Measurements from ENCODE around the gene UGT1A7.
"Not testable (repeated sequence)": the region's sequence is repeated elsewhere in the genome, so short reads cannot be mapped to it uniquely, and the experiment has no call there.

The UGT1A7 gene

DNA sequence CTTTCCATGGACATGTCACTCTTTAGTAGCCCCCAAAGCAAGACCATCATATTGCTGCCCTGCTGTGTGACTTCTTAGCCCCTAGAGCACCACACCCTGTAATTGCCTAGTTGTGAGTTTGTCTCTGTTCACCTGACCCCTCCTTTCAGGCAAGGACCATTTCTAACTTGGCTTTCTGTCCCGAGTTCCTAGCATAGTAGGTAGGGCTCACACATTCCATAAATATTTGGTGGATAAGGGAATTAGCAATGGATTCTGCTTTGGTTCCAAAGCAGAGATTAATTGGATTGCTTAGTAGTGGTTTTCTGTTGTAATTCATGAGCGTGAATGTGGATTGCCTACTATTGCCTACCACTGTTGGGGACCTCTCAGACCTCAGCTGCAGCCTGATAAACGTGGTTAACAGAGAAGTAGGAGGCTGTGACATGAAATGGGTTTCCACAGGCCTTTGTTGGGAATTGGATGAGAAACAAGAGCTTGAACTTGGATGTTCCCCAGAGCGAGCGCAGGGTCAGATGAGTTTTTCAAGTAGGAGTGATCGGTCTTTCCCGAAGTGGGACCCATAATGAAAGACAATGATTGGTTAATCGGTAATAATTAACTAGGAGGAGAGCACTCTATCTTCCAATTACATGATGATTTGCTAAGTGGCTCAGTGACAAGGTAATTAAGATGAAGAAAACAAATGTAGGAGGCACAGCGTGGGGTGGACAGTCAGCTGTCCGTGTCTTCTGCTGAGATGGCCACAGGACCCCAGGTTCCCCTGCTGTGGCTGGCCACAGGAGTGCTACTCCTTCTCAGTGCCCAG is 65.0 kb downstream of the UGT1A7 start:
- Histone ChIP-seq H2AFZ (ENCODE audit: low read length) (no peak overlapping the region), H3K27me3 (ENCODE audit: insufficient read depth, low read length) (no peaks in the 10 kb centered on the region), H3K4me1 (ENCODE audit: insufficient read depth, low read length, severe bottlenecking) (no peaks in the 10 kb centered on the region), H3K27ac (ENCODE audit: low read depth, low read length, poor library complexity, severe bottlenecking) (no peak overlapping the region), H3K79me2 (ENCODE audit: insufficient read depth, low read length) (no peaks in the 10 kb centered on the region), H3K36me3 (ENCODE audit: insufficient read depth, low read length) (no peaks in the 10 kb centered on the region), H3K4me3 (ENCODE audit: low read depth, low read length, poor library complexity, severe bottlenecking) (no peak overlapping the region), H3K9me3 (ENCODE audit: low read length) (no peaks in the 10 kb centered on the region), H3F3A (ENCODE audit: insufficient read depth, low read length) (no peaks in the 10 kb centered on the region), H3K4me2 (ENCODE audit: low read length) (no peak overlapping the region), H4K20me1 (ENCODE audit: insufficient read depth, low read length) (no peaks in the 10 kb centered on the region), H3K9me2 (ENCODE audit: low read depth, low read length) (no peaks in the 10 kb centered on the region), H3K9ac (ENCODE audit: low read length) (no peak overlapping the region)
- TF ChIP-seq EZH2 (IDR thresholded peaks at IDR 0.05; ENCODE audit: borderline replicate concordance, low read length) (no peak), CTCF (IDR thresholded peaks at IDR 0.05; ENCODE audit: low read length) (no peak)

- Histone ChIP-seq H3K36me3 (ENCODE audit: insufficient read depth, low read length) (no peaks in the 10 kb centered on the region), H3K79me2 (ENCODE audit: insufficient read depth, low read length) (no peaks in the 10 kb centered on the region)
- TF ChIP-seq CTCF (IDR thresholded peaks at IDR 0.05; ENCODE audit: low read length): no peak
- no peak for TF ChIP-seq EZH2 (IDR thresholded peaks at IDR 0.05; ENCODE audit: borderline replicate concordance, low read length)
These were observed 65.5 kb downstream of the UGT1A7 start for GRCh38 chr2:233747283-233747544.

DNA sequence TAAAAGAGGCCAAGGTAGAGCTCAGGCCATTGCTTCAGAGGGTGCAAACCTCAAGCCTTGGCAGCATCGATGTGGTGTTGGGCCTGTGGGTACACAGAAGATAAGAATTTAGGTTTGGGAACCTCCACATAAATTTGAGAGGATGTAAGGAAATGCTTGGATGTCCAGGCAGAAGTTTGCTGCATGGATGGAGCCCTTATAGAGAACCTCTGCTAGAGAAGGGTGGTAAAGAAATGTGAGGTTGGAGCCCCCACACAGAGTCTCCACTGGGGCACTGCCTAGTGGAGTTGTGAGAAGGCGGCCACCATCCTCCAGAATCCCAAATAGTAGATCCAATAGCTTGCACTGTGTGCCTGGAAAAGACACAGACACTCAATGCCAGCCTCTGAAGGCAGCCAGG is 69.0 kb downstream of the UGT1A7 start:
- not testable (repeated sequence) for H3K9me2 ChIP-seq (ENCODE audit: low read depth, low read length); H3K4me3 ChIP-seq (ENCODE audit: low read depth, low read length, poor library complexity, severe bottlenecking); H3K27ac ChIP-seq (ENCODE audit: low read depth, low read length, poor library complexity, severe bottlenecking); H3K4me2 ChIP-seq (ENCODE audit: low read length); H3K79me2 ChIP-seq (ENCODE audit: insufficient read depth, low read length); H2AFZ ChIP-seq (ENCODE audit: low read length); H3F3A ChIP-seq (ENCODE audit: insufficient read depth, low read length); H3K27me3 ChIP-seq (ENCODE audit: insufficient read depth, low read length); H3K9me3 ChIP-seq (ENCODE audit: low read length); H4K20me1 ChIP-seq (ENCODE audit: insufficient read depth, low read length); H3K36me3 ChIP-seq (ENCODE audit: insufficient read depth, low read length); H3K4me1 ChIP-seq (ENCODE audit: insufficient read depth, low read length, severe bottlenecking); H3K9ac ChIP-seq (ENCODE audit: low read length)

More at GRCh38 chr2:233747283-233747544, 65.5 kb downstream of the UGT1A7 start:
- Histone ChIP-seq H2AFZ (ENCODE audit: low read length) (no peak overlapping the region), H3K4me3 (ENCODE audit: low read depth, low read length, poor library complexity, severe bottlenecking) (no peak overlapping the region), H3K27ac (ENCODE audit: low read depth, low read length, poor library complexity, severe bottlenecking) (no peak overlapping the region), H4K20me1 (ENCODE audit: insufficient read depth, low read length) (no peaks in the 10 kb centered on the region), H3K27me3 (ENCODE audit: insufficient read depth, low read length) (no peaks in the 10 kb centered on the region), H3K9me2 (ENCODE audit: low read depth, low read length) (no peaks in the 10 kb centered on the region), H3K4me1 (ENCODE audit: insufficient read depth, low read length, severe bottlenecking) (no peaks in the 10 kb centered on the region), H3F3A (ENCODE audit: insufficient read depth, low read length) (no peaks in the 10 kb centered on the region), H3K4me2 (ENCODE audit: low read length) (no peak overlapping the region), H3K9ac (ENCODE audit: low read length) (no peak overlapping the region), H3K9me3 (ENCODE audit: low read length) (no peaks in the 10 kb centered on the region)

DNA sequence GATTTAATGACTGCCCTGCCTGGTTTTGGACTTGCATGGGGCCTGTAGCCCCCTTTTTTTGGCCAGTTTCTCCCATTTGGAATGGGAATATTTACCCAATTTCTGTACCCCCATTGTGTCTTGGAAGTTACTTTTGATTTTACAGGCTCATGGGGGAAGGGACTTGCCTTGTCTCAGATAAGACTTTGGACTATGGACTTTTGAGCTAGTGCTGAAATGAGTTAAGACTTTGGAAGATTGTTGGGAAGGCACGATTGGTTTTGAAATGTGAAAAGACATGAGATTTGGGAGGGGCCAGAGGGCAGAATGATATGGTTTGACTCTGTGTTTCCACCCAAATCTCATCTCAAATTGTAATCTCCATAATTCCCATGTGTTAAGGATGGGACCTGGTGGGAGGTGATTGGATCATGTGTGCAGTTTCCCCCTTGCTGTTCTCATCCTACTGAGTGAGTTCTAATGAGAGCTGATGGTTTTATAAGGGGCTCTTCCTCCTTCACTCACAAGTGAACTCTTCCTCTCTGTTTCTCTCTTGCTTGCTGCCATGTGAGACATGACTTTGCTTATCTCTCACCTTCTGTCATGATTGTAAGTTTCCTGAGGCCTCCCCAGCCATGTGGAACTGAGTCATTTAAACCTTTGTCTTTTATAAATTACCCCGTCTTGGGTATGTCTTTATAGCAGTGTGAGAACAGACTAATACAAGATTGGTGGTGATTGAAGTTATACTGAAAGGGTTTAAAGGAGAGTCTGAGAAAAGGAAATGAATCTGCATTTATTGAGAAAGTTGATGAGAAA is 69.7 kb downstream of the UGT1A7 start:
- not testable (repeated sequence) for H3K9me2 ChIP-seq (ENCODE audit: low read depth, low read length); H3F3A ChIP-seq (ENCODE audit: insufficient read depth, low read length); H3K27me3 ChIP-seq (ENCODE audit: insufficient read depth, low read length); H3K4me1 ChIP-seq (ENCODE audit: insufficient read depth, low read length, severe bottlenecking); H3K9me3 ChIP-seq (ENCODE audit: low read length); H3K4me3 ChIP-seq (ENCODE audit: low read depth, low read length, poor library complexity, severe bottlenecking); H3K4me2 ChIP-seq (ENCODE audit: low read length); H3K9ac ChIP-seq (ENCODE audit: low read length); H3K36me3 ChIP-seq (ENCODE audit: insufficient read depth, low read length); H2AFZ ChIP-seq (ENCODE audit: low read length); H3K27ac ChIP-seq (ENCODE audit: low read depth, low read length, poor library complexity, severe bottlenecking); H3K79me2 ChIP-seq (ENCODE audit: insufficient read depth, low read length); H4K20me1 ChIP-seq (ENCODE audit: insufficient read depth, low read length)
